Activated effector memory CD4-positive, alpha-beta T cell treated with Interleukin-2 at 50 U/mL for 16 hours (primary cell): ENCODE data around the gene HERC6.
"Not testable (repeated sequence)": the region's sequence is repeated elsewhere in the genome, so short reads cannot be mapped to it uniquely, and the experiment has no call there.

Experiments used
- DNase-seq: peaks from one replicate; pipeline ENCODE4 v3.0.0-alpha.2; 2020

Gene HERC6

DNA sequence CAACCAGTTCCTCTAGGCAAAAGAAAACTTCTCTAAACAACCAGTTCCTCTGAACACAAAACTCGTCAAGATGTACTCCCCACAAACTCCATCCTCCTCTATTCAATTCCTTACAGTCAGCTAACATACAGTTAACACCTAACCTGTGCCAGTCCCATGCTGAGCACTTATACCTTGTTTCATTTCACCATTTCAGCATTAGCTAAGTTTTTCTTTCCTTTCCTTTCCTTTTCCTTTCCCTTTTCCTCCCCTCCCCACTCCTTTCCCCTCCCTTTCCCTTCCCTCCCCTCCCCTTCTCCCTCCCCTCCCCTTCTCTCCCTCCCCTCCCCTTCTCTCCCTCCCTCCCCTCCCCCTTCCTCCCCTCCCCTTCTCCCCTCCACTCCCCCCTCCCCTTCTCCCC is 13.1 kb downstream of the HERC6 start:
- no peak for DNase-seq

DNA sequence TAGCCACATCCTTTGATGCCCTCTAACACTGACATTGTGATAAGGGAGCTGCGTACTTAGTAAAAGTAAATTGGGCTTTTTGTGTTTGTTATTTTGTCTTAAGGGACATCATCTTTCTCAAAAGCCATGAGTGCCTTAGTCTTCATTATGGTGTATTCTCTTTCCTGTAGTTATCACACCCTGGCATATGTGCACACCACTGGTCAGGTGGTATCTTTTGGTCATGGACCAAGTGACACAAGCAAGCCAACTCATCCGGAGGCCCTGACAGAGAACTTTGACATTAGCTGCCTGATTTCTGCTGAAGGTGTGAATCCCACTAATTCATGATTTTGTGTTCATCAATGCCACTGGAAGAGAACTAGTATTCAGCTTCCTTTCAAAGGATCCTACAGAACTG is 18.0 kb downstream of the HERC6 start:
- DNase-seq, result no peak

DNA sequence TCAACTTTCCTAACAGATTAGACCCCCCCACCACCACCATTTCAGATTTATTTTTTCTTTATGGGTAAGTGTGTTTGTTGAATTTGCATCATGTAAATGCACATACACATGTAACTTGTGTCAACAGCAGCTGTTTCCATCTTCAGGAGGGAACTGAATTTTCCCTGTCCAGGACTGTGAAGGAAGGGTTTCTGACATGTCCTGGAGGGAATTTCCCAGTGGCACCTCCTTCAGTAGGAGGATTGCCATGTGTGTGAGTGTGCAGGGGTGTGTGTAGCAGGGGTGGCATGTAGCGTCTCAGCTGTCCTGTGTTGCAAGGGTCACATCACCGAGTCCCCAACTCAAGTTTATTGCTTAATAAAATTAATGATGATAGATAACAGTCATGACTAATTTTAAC is 19.7 kb downstream of the HERC6 start:
- no peak for DNase-seq

DNA sequence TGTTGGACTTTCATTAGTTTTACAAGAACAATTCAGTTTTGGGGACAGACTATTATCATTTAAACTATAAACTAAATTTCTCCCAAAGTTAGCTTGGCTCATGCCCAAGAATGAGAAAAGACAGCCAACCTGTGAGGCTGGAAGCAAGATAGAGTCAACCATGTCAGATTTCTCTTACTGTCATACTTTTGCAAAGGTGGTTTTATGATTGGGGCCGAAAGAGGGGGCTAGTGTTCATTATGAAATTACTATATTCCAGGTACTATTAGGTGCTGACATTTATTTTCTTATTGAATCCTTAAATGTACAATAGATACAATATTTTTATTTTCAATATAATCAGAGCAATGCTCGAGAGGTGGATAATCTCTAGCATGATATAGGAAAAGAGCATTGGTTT is 30.6 kb downstream of the HERC6 start:
- DNase-seq, result no peak

DNA sequence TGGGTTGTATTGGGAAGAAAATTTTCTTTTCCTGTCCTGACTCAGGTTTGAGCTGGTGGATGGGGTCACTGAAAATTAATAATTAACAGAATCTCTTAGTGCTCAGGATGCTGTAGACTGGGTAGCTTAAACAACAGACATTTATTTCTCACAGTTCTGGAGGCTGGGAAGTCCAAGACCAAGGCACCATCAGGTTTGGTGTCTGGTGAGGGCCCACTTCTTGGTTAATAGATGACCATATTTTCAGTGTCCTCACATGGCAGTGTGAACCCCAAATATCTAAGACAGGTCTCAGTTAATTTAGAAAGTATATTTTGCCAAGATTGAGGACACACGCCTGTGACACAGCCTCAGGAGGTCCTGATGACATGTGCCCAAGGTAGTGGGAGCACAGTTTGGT is 31.1 kb downstream of the HERC6 start:
- DNase-seq, result no peak

DNA sequence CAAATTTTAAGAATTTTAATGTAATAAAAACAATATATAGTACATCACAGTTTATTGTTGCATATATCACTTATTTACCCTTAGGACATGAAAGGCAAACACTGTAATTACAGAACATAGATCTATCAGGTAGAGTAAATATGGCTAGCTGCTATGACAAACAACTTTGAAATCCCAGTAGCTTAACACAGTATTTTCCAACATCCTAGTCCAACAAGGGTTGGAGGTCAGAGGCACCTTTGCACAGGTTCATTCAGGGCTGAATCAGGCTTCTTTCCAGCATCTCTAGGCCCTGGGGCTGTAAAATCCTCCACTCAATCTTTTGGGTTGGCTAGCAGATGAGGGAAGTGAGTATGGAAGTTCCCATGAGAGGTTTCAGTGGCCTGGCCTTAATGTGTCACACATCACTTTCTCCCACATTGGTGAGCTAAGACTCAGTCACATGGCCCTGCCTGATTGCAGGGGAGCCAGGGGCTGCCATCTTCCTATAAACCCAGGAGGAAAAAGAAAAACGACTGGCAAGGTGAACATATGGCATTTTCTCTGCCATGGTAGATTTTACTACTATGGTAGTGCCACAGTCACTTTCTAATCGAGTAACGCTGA is 32.9 kb downstream of the HERC6 start:
- DNase-seq, result no peak

DNA sequence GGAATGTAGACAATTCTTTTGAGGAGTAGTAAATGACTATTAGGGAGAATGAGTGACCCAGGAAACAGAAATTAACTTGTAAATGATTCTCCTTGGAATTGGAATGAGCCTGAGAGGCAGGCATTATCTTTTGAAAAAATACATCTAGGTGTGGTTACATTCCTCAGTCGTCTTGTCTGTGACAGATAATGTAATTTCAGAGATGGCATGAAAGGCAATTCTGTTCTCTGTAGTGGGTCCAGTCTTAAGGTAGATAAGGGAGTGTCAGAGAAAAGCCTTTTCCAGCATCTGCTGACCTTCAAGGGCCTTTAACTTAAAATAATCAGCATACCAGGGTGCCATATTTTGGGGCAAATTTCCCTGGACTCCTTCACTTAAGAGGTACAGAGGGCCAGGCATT is 35.1 kb downstream of the HERC6 start:
- DNase-seq, result no peak

DNA sequence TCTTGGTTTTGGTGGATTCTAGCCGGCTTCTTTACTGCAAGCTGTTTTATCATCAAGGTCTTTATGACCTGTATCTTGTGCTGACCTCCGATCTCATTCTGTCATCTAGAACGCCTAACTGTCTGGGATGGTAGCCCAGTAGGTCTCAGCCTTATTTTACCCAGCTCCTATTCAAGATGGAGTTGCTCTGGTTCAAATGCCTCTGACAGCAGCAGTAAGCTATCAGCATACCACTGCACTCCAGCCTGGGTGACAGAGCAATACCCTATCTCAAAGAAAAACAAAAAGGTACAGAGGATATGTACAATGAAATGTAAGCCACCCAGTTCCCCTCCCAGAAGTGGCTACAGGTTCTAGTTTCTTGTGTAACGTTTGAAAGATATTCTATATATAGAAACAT is 36.1 kb downstream of the HERC6 start:
- no peak for DNase-seq

DNA sequence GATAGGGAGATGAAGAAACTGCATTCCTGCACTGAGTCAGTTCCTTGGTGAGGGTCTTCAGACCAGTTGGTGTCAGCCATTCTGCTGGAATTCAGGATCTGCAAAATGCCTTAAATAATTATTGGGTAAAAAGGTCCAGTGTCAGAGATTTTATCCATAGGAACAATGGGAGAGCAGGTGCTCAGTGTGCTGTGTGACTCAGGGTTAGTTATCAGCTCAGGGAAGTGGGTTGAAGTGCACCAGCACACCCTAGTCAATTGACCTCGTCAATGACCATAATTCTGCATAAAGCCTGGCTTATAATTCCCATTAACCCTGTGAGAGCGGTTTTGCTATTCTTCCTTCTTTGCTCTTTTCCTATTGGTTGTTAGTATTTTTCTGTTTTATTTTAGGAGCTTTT is 37.3 kb downstream of the HERC6 start:
- no peak for DNase-seq

DNA sequence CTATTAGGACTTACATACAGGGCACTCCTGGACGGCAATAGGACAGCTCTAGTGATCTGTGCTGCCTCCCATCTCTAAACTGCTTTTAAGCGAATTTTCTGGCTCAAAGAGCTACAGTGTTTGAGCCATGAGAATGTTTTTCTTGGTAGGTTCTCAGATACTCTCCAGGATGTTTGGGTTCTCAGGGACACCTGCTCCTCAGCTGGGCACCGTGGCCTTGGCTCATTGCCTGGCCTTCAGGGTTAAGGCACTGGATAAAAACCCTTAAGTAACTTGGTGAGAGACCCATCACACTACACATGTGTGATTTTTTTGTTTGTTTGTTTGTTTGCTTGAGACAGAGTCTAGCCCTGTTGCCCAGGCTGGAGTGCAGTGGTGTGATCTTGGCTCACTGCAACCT is 39.8 kb downstream of the HERC6 start:
- no peak for DNase-seq

DNA sequence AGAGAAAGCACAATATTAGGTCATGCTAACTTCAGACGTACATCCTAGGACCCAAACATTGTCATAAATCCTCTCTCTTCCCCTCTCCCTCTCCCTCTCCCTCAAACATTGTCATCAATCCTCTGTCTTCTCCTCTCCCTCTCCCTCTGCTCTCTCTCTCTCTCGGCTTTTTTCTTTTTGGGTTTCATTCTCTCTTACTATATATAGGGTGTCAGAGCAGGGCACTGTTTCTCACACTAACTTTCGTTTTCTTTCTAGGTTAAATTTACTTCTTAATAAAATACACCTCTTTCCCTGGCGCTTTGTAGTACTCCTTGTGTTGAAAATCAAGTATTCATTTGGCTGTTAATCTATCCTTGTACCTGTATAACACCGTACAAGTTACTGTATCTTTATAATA is 41.2 kb downstream of the HERC6 start:
- DNase-seq, result no peak

DNA sequence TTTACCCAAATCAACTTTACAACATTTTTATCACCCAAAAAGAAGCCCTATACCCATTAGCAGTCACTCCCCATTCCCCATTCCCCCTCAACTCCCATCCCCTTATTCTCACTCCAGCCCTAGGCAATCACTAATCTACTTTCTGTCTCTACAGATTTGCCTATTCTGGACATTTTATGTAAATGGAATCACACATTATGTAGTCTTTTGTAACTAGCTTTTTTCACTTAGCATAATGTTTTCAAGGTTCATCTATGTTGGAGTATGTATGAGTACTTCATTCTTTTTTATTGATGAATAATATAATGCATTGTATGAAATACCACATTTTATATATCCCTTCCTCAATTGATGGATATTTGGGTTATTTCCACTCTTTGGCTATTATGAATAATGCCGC is 42.2 kb downstream of the HERC6 start:
- no peak for DNase-seq

DNA sequence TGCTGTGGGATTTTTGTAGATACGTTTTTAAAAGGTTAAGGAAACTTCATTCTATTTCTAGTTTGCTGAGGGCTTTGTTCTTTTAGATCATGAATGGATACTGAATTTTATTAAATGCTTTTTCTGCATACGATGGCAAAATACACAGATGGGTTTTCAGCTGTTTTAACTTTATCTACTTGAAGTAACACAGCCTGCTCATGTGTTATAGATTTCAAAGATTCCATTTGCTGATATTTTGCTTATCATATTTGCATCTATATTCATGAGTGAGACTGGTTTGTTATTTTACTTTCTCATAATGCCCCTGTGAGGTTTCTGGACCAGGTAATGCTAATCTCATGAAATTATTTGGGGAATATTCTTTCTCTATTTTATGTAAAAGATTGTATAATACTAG is 43.8 kb downstream of the HERC6 start:
- no peak for DNase-seq

DNA sequence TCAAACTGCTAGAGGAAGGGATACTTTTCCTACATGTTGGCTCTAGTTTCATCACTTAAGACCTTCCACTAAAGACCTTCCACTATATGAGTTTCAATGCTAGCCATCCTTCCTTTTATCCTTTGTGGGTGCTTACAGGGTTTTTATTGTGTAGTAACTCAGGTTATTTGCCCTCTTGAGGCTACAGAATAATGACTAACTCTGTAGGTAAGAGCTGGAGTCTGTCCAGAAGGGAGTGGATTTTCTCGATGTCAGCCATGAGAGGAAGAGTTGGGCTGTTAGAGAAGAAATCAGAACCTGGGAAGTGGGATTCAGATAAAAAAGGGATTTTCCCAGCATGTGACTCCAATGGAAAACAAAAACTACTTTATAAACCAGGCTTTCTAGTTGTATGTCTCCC is 50.7 kb downstream of the HERC6 start:
- DNase-seq, result no peak

DNA sequence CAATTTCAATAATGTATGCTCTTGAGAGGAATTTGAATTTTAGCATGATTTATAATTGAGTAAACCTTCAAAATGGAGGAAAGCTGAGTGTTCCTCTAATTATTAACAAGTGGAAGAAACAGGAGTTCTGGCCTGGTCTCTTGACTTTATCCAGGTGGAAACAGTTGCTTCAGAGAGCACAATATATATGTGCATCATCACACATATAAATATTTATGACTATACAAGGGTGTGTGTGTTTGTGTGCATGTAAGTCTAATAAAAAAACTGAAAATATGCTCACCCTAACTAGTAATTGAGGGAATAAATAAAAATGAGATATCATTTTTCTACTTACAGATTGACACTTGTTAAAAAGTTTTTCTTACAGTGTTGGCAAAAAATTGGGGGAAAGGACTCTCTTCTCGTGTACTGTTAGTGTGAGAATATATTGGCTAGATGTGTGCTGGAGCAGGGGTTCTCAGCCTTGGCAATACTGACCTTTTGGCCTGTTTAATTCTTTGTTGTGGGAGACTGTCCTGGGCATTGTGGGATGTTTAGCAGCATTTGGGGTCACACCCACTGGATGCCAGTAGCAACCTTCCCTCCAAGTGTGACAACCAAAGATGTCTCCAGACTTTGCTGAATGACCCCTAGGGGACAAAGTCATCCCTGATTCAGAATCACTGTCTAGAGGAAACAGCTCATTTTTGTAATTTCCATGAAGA is 57.5 kb downstream of the HERC6 start:
- no peak for DNase-seq

DNA sequence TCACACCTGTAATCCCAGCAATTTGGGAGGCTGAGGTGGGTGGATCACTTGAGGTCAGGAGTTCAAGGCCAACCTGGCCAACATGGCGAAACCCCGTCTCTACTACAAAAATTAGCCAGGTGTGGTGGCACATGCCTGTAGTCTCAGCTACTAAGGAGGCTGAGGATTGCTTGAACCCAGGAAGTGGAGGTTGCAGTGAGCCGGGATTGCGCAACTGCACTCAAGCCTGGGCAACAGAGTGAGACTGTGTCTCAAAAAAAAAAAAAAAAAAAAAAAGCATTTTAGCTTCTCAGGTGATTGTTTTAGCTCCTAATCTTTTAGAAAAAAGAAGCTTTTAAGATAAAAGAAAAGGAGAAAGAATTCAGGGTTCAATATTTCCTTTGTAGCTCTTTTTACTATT is 59.2 kb downstream of the HERC6 start:
- not testable (repeated sequence) for DNase-seq

DNA sequence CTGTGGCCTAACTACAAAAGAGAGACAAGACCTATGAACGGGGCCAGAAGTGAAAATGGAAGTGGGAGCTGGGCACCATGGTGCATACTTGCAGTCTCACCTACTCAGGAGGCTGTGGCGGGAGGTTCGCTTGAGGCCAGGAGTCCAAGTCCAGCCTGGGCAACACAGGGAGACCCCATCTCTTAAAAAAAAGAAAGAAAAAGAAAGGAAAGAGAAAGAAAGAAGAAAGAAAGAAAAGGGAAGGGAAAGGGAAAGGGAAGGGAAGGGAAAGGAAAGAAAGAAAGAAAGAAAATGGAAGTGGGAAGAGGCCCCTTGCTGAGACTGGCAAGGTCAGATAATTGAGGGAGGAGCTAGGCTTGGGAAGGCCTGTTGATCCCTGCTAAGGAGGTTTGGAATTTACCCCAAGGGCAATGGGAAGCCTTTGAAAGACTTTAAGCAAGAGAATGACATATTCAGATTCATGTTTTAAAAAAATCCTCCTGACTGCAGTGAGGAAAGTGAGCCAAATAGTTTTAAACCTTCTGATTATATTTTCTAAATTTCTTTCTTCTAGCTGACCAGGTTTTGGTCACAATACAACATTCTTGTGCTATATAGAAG is 60.6 kb downstream of the HERC6 start:
- DNase-seq, result no peak

DNA sequence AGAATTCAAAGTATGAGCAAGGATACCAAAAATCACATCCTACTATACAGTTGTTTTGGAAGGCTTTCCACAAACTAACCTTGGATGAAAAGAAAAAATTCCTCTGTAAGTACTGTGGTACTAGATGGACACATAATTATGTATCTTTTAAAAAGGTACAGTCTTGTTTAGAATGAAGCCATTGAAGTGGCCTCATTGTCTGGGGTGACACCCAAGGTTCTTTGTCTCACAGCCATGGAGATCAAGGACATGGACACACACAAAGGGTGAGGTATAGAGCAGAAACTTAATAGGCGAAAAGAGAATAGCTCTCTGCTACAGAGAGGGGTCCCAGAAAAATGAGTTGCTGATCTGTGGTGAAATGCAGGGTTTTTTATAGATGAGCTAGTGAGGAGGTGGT is 61.5 kb downstream of the HERC6 start:
- DNase-seq, result no peak

DNA sequence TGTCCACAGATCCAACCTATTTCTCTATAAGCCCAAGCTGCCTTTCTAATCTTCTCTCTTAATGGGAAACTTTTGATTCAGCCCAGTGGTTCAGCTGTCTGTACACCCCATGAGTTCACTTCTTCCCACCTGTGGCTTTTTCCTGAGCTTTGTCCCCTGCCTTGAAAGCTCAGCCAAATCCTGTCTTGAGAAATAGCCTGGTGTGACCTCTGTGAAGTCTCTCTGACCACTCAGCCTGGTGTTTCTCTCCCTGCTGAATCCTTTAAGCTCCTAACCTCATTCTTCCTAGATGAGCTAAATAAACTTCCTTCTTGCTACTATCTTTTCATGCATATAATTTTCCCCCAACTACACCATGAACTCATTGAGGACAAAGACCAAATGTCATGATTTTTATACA is 63.0 kb downstream of the HERC6 start:
- no peak for DNase-seq

DNA sequence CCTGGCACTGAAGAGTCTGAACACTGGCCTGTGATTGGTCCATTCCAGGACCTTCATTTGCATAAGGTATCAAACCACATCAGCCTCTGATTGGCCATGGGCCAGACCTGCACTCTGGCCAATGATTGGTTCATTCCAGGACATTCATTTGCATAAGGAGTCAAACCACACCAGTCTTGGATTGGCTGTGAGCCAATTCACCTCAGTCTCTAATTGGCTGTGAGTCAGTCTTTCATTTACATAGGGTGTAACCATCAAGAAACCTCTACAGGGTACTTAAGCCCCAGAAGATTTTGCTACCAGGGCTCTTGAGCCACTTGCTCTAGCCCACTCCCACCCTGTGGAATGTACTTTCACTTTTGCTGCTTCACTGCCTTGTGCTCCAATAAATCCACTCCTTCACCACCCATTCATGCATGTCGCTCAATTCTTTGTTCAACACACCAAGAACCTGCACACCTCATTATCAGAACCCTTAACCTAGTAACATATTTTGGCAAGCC is 64.1 kb downstream of the HERC6 start:
- DNase-seq, result no peak

DNA sequence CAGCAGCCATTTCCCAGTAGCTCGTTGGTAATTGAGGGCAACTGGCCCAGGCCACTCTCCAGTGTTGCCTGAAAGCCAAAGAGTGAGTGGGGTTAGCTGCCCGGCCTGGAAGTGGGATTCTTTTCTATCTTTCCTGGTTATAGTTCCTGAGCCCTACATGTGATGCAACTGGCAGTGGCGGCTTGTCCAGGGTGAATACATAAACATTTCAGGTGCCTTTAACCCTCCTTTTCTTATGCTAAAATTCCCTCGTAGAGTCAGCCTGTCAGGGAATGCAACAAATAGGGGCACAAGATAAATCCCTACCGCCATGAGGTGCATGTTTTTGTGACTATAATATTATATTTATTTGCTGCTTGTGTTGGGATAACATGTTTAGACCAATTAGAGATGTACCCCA is 64.8 kb downstream of the HERC6 start:
- DNase-seq, result no peak

DNA sequence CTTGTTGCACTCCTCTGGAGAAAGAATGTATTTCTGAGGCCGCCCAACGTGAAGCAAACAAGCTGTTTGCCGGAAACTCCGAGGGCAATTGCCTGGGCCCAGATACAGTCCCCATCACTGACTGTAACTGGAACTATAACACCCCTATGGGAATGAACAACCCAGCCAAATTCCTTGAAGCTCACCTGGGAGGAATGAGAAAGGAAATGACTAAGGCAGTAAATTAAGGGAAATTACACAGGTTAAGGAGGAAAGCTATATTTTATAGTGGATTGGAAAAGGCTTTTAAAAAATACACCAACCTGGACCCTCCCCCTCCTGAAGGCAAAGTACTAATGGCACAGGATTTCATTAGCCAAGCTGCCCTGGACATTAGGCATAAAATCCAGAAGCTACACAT is 66.6 kb downstream of the HERC6 start:
- DNase-seq, result no peak

DNA sequence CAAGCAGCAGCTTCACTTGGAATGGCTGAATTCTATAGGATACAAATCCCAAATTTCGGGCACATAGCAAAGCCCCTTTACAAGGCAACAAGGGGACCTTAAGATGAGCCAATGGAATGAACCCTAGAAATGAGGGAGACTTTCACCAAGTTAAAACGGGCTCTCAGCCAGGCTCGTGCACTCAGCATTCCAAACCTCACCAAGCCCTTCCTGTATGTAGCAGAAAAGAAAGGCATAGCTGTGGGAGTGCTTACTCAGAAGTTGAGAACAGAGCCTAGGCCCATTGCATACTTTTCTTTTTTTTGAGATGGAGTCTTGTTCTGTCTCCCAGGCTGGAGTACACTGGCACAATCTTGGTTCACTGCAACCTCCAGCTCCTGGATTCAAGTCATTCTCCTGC is 67.5 kb downstream of the HERC6 start:
- DNase-seq, result no peak

DNA sequence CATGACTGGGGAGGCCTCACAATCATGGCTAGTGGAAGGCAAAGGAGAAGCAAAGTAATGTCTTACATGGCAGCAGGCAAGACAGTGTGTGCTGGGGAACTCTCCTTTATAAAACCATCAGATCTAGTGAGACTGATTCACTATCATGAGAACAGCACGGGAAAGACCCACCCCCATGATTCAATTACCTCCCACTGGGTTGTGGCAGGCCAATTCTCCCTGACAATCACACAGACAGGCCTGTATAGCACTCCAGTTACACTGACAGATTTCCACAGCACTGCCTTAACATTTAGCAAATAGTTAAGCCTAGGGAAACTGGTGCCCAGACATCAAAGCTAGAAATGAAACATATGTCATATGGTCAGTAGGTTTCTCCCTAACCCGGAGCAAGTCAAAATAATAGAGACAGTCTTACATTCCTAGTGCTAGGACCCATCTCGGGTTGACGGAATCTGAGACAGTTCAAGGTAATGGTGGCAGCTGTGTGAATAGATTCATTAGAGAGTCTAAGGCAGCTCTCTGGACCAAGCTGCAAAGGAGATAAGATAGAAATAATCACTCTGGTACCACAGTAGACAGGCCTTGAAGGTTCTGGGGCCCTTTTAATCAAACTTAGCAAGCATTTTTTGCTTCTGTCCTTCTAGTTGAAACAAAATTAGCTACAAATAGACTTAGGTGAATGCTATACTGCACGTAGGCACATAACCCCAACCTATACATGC is 68.9 kb downstream of the HERC6 start:
- DNase-seq, result no peak
